ENCODE data around the gene GPC5.

The GPC5 gene

GRCh38 chr13:92097337-92097903, 699.0 kb downstream of the GPC5 start:
- FAIRE-seq, result no peak

GRCh38 chr13:92101801-92102200, 703.4 kb downstream of the GPC5 start:
- no peak for FAIRE-seq

GRCh38 chr13:92103689-92104153, 705.3 kb downstream of the GPC5 start:
- no peak for FAIRE-seq

- no peak for FAIRE-seq
These were observed 723.9 kb downstream of the GPC5 start for GRCh38 chr13:92122186-92122853.

GRCh38 chr13:92126399-92126798, 728.0 kb downstream of the GPC5 start:
- FAIRE-seq, result no peak

GRCh38 chr13:92135509-92135908, 737.1 kb downstream of the GPC5 start:
- FAIRE-seq, result no peak

GRCh38 chr13:92136449-92137155, 738.2 kb downstream of the GPC5 start:
- no peak for FAIRE-seq

GRCh38 chr13:92137520-92137919, 739.1 kb downstream of the GPC5 start:
- no peak for FAIRE-seq

- FAIRE-seq, result no peak
These were observed 745.3 kb downstream of the GPC5 start for GRCh38 chr13:92143766-92144165.

GRCh38 chr13:92150606-92151005, 752.2 kb downstream of the GPC5 start:
- FAIRE-seq, result no peak

- FAIRE-seq, result no peak
These were observed 759.9 kb downstream of the GPC5 start for GRCh38 chr13:92158346-92158745.

GRCh38 chr13:92164822-92165221, 766.4 kb downstream of the GPC5 start:
- no peak for FAIRE-seq

- FAIRE-seq, result no peak
These were observed 773.8 kb downstream of the GPC5 start for GRCh38 chr13:92172191-92172590.

- FAIRE-seq, result no peak
These were observed 774.8 kb downstream of the GPC5 start for GRCh38 chr13:92173254-92173653.

GRCh38 chr13:92175330-92175729, 776.9 kb downstream of the GPC5 start:
- FAIRE-seq, result peak; percentile 21

GRCh38 chr13:92177966-92178365, 779.5 kb downstream of the GPC5 start:
- no peak for FAIRE-seq

- no peak for FAIRE-seq
These were observed 780.8 kb downstream of the GPC5 start for GRCh38 chr13:92179223-92179622.

- FAIRE-seq, result peak; percentile 90
These were observed 789.1 kb downstream of the GPC5 start for GRCh38 chr13:92187378-92187989.

GRCh38 chr13:92188574-92188973, 790.2 kb downstream of the GPC5 start:
- FAIRE-seq, result no peak

GRCh38 chr13:92196591-92197256, 798.3 kb downstream of the GPC5 start:
- no peak for FAIRE-seq

GRCh38 chr13:92197669-92198068, 799.2 kb downstream of the GPC5 start:
- FAIRE-seq, result no peak

GRCh38 chr13:92218615-92219014, 820.2 kb downstream of the GPC5 start:
- FAIRE-seq, result no peak

- no peak for FAIRE-seq
These were observed 823.5 kb downstream of the GPC5 start for GRCh38 chr13:92221916-92222315.

Measured in islet of Langerhans (tissue), 1 donor.